ENCODE measurements around the gene HAGHL.
A peak's percentile ranks its signal among the peaks of the same experiment; 100 is the strongest.
"Not testable (repeated sequence)": the region's sequence is repeated elsewhere in the genome, so short reads cannot be mapped to it uniquely, and the experiment has no call there.

HAGHL gene

GRCh38 chr16:689175-689897 lies 37.6 kb upstream of the HAGHL start:
- DNase-seq: no peak

DNA sequence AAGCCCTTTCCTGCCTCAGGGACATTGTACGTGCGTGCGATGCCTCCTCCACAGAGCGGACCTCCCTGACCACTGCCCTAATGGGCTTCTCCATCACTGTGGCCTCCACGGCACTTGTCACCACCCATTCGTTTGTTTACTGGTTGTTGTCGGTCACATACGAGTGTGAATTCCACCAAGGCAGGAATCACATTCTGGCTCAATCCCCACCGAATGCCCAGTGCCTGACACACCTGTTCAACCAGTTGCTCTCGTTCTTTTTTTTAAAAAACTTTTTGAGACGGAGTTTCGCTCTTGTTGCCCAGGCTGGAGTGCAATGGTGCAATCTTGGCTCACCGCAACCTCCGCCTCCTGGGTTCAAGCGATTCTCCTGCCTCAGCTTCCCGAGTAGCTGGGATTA lies 35.7 kb upstream of the HAGHL start:
- not testable (repeated sequence) for DNase-seq

GRCh38 chr16:692356-693108 lies 34.4 kb upstream of the HAGHL start:
- DNase-seq: no peak

DNA sequence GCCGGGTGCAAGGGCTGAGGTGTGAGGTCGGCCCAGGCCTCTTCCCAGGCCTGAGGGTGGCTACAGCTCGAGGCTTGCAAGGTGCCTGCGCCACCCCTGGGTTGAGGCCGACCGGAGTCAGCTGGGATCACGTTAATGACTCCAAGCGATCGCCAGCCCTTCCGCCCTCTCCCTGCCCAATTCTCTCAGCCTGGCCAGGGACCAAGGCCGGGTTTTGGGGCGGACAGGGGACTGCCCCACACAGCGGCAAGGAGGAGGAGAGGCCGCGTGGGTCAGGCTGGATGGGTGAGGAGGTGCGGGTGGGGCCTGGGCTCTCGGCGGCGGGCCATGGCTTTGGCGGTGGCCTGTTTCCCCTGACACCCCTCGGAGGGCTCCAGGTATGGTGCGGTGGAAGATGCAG lies 33.5 kb upstream of the HAGHL start:
- no peak for DNase-seq

- DNase-seq: no peak
Observed at GRCh38 chr16:693766-694165, 33.1 kb upstream of the HAGHL start.

DNA sequence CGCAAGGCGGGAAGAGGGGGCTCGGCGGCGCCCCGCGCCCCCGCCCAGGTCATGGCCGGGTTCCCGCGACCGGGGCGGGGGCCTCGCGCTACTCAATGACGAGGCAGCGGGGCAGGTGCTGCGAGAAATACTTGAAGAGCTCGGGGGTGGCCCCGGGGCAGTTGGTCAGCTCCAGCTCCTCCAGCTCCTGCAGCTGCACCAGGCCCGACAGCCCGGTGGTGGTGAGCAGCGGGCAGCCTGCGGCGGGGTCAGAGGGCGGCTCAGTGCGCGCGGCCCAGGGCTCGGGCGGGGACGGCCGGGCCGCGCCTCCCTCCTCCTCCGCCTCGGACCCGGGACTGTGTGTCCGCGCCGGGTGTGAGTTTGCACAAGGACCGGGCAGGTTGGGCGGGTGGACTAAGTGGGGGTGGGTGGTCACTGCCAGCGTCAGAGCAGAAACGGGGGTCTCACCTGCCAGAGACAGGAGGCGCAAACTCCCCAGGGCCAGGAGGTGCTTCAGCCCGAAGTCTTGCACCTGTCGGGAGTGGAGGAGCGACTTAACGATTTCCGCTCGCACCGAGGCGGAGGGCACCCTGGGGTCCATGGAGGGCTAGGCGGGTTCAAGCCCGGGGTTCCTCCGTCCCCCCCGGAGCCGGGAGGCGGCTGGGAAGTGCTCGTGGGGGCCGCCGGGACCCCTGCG lies 32.6 kb upstream of the HAGHL start:
- DNase-seq: no peak

DNA sequence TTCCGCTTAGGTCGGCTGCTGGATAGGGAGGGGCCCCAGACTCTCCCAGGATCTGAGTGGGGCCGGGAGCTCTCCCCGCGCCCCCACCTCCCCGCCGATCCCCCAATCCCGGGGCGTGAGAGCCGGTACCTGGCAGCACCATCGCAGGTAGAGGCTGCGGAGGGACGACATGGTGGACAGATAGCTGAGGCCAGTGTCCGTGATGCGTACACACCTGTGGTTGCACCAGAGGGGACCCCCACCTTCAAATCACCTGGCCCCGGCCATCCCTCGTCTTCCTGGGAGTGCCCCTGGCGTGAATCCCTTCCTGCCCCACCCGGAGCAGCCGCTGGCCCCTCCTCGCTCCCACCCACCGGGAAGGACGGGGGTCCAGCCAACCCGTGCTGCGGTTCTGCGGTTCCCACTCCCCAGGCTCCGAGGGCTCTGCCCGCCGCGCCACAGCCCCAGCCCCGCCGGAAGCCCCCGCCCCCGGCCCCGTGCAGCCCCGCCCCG lies 32.0 kb upstream of the HAGHL start:
- DNase-seq: no peak

- peak; percentile 81 to 88 for DNase-seq
Observed at GRCh38 chr16:695355-696089, 31.4 kb upstream of the HAGHL start.

GRCh38 chr16:698911-699671 lies 27.8 kb upstream of the HAGHL start:
- no peak for DNase-seq

DNA sequence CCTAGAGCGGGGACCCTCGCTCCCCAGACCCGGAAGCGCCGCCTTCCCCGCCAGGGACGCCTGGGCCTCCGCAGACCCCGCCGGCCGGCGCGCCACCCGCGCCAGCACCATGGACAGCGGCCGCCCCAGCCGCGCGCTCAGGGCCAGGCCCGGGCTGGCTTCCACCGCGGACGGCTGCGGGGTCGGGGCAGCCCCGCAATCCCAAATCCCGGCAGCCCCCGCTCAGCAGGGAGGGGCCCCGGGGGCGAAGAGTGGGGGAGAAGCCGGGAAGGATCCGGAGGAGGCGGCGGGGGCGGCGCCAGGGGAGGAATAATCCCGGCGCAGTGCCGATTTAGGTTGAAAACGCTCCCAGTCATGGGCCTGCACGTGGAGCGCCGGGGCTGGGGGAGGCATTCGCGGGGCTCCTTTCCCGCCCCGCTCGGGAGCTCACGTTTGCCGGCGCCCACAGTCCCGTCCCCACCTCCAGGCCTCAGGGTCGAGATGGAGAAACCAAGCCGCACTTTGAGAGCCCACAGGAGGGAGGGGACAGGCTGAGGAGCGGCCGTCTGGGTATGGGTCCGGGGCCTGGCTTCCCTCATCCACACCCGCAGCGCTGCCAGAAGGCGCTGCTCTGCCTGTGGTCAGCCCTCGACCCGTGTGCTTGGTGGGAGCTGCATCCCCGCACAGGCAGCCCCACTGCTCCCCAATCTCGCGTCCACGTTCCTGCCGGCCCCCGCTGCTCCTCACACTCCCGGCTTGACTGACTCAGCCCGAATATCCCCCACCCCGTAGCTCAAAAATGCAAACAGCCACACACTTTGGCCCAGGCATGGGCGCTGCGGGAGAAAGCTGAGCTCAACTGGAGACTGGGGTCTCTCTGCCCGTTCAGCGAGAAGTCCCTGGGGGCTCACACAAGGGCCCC lies 26.0 kb upstream of the HAGHL start:
- no peak for DNase-seq

- DNase-seq: no peak
Observed at GRCh38 chr16:702341-702740, 24.6 kb upstream of the HAGHL start.

DNA sequence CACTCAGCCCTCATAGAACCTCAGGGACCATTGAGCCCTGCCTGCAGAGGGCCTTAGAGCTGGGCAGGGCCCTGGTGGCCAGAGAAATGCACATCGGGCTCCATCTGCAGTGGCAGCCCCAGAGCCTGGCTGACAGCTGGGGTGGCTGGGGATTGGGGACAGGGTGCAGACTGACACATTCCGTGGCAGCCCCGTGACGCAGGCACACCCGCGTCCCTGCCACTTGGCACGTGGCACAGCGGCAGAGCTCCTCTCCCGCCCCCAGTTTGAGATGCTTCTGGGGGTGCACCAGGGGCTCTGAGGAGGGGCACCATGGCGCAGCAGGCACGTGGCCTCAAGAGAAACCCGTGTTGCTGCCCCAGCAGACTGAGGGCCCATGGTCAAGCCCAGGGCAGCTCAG lies 23.5 kb upstream of the HAGHL start:
- DNase-seq: no peak

DNA sequence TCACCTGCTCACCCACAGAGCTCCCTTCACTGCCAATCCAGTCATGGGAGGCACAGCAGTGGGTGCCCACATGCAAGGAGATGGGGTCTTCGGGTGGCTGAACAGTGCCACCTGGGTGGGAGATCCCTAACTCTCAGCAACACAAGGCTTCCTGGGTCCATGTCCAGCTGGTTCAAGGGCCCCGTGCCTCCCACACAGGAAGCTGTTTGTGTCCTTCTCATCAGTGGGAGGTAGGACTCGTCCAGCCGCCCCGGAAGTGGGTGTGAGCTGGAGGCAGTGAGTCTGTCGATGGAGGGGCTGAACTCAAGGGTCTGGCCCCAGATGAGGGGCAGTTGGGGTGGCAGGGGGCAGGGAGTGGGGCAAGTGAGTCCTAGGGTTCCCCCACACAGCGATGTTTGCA lies 22.9 kb upstream of the HAGHL start:
- DNase-seq: no peak

- DNase-seq: no peak
Observed at GRCh38 chr16:704552-705380, 22.1 kb upstream of the HAGHL start.

- DNase-seq: peak in 1 of 2 experiments; percentile 80
Observed at GRCh38 chr16:705431-706188, 21.3 kb upstream of the HAGHL start, which contains the start of gene FBXL16. FBXL16 (minus strand) TSS chr16:705801; CDS start chr16:697405, 8,396 bp downstream.

DNA sequence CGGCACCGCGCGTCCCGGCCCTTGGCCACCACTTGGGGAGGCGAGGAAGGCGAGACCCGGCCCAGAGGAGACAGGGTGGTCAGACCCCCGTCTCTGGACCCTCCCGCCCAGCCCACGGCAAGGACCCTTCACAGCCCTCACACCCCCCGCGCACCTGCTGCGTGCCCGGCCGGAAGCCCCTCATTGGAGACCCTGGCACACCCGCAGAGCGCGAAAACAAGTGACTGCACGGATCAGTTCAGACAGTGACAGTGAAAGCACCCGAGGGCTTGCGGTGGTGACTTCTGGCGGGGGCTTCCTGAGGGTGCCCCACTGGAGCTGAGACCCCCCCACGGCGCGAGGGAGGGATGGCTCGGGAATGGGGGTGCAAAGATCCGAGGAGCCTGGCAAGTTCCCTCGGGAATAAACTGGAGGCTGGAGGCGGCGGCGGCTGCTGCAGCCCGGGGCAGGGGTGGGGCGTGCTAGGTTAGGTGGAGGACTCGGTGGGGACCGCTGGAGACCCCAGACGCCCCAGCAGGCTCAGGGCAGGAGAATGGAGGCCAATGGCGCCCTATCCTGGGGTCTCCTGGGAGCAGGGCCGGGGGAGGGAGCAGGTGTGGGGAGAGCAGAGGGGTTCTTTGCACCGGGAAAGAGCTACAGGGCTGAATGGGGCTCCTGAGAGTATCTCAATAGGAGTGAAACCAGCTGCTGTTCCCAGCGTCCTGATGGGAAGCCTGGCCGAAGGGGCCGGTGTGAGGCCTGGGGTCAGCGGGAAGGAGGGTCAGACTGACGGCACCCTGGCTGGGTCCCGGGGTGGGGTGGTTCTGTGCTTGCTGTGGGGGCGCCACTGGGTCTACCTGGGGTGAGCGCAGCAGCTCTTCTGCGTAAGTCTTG lies 20.5 kb upstream of the HAGHL start:
- peak in 1 of 2 experiments; percentile 64 for DNase-seq

DNA sequence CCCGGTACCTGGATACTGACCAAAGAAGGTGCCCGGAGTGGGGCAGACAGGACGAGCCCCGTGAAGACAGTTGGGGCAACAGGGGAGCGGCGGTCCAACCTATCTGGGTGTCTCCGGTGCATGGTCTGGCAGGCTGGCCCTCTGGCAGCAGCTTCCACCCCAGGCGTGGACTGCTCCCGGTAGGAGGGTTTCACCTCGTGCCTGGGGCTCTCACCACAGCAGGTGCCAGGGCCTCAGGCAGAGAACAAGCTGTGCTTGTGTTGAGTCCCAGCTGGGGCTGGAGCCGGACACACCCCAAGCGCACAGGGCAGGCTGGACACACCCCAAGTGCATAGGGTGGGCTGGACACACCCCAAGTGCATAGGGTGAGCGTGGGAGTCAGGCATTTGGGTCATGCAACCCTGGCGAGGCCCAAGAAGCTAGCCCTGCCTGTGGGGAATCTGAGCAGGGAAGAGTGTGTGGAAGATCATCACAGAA lies 19.8 kb upstream of the HAGHL start:
- peak in 1 of 2 experiments; percentile 31 for DNase-seq

GRCh38 chr16:708019-708418 lies 18.9 kb upstream of the HAGHL start:
- DNase-seq: no peak
